Measurements from ENCODE around the gene DUS1L.

- TF ChIP-seq EZH2 (IDR thresholded peaks at IDR 0.05; ENCODE audit: low read depth, unreplicated experiment) (no peak), CTCF (conservative IDR thresholded peaks at IDR 0.05; ENCODE audit: low read depth in 2 of 2) (no peak), EZH2phosphoT487 (IDR thresholded peaks at IDR 0.05; ENCODE audit: unreplicated experiment) (no peak), ZNF114 (CRISPR knock-in tag; IDR thresholded peaks at IDR 0.05) (no peak), POLR2AphosphoS5 (IDR thresholded peaks at IDR 0.05; ENCODE audit: low read depth) (no peak)
Measured at GRCh38 chr17:82053556-82054263, 11.9 kb downstream of the DUS1L start.

Data from GM23338 (cell line).